ENCODE results near the gene PRKAG3. TPM values are rescaled to one million over a fixed set of nuclear protein-coding genes. Genes with fewer than 3 reads are reported as not detected.

PRKAG3 gene
- total and polyA plus RNA-seq, 7 donors: 9.2 to 187 (median 58.5) TPM

DNA sequence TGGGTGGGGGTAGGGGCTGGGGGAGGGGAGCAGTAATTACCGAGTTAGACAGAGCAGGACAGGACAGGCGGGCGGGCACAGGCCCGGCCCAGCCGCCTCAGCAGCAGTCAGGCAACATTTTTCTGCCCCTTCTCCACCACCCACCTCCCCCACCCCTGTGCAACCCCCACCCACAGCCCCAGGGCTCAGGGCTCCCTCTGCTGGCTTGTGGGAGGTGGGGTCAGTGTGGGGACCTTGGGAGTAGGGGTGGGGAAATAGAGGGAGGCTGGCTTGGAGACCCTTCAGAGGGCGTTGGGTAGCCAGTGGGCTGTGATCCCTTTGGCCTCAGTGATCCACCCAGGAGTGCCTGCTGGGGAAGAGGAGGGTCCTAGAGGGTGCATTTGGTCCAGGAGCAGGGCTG is 34.4 kb upstream of the PRKAG3 start:
- Histone ChIP-seq H3K9me3 (no peaks in the 10 kb centered on the region), H3K4me3 (no peak overlapping the region), H3K36me3 (ENCODE audit: insufficient read depth in 1 of 2, low read depth in 1 of 2) (no peaks in the 10 kb centered on the region), H3K27ac (no peak overlapping the region), H3K27me3 (ENCODE audit: insufficient read depth in 3 of 3, low read length in 2 of 3) (peaks cover 0 to 22% (median 8%) of the 10 kb centered on the region in 3 donors), H3K4me1 (no peaks in the 10 kb centered on the region)
- TF ChIP-seq CTCF (IDR thresholded peaks at IDR 0.05): no peak
- peak in 1 of 2 donors; percentile 22 for DNase-seq
- intact Hi-C loops (cut with DNase I): no loop called here
- WGBS, 3 donors: 61 to 79% (median 69%) methylated on average over 3 to 6 of the region's 6 CpGs
- no peak for ATAC-seq

DNA sequence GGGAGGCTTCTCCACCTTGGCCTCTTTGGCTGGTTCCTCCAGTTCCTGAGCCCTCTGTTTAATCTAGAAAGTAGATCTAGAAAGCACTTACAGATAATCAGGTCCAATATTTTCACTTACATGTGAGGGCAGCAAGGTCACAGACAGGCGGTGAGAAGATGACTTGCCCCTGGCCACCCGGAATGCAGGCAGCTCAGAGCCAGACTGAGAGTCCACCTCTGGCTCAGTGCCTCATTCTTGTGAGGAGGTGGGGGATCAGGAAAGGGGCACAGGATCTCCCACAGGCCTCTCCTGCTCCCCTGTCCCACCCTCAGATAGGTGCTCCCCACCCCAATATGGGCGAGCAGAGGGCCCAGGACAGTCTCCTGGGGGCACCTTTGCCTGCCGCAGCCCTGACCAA is 33.8 kb upstream of the PRKAG3 start:
- Histone ChIP-seq H3K9me3 (no peaks in the 10 kb centered on the region), H3K4me1 (peaks cover 6% of the 10 kb centered on the region), H3K36me3 (ENCODE audit: insufficient read depth in 1 of 2, low read depth in 1 of 2) (no peaks in the 10 kb centered on the region), H3K4me3 (no peak overlapping the region), H3K27me3 (ENCODE audit: insufficient read depth in 3 of 3, low read length in 2 of 3) (peaks cover 0 to 24% (median 10%) of the 10 kb centered on the region in 3 donors), H3K27ac (no peak overlapping the region)
- DNase-seq (no peak), ATAC-seq (no peak)
- intact Hi-C loops (cut with DNase I): no loop called here
- WGBS, 3 donors: 80 to 85% (median 81%) methylated on average over 4 of the region's 4 CpGs
- TF ChIP-seq CTCF (IDR thresholded peaks at IDR 0.05): no peak

DNA sequence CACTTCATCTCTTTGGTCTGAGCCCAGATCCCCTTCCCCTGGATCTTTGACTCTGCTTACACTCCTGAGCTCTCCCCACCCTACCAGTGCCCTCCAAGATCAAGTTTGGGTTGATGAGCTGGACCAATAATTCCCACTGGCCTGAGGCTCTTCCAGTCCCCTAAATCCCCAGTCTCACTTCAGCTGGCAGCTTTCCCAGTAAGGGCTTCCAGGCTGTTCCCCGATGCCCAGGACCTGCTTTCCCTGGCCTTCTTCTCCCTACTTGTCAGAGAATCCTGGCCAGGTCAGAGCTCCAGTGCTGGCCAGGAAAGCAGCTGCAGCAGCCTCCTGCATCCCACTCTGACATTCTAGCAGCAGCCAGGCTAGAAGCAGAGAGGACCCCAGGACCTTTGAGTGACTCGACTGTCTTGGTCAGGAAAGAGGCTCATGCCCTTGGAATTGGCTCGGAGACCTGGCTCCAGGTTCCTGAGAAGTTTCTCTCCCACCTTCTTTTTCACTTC is 31.5 kb upstream of the PRKAG3 start:
- Histone ChIP-seq H3K27me3 (ENCODE audit: insufficient read depth in 3 of 3, low read length in 2 of 3) (peaks cover 0 to 46% (median 14%) of the 10 kb centered on the region in 3 donors), H3K9me3 (no peaks in the 10 kb centered on the region), H3K36me3 (ENCODE audit: insufficient read depth in 1 of 2, low read depth in 1 of 2) (no peaks in the 10 kb centered on the region), H3K27ac (no peak overlapping the region), H3K4me3 (no peak overlapping the region), H3K4me1 (peaks cover 8% of the 10 kb centered on the region)
- intact Hi-C loops (cut with DNase I): no loop called here
- 61 to 78% (median 63%) methylated on average over 3 of the region's 3 CpGs for WGBS, 3 donors
- TF ChIP-seq CTCF (IDR thresholded peaks at IDR 0.05): no peak
- DNase-seq: peak in 1 of 2 donors; percentile 15
- ATAC-seq: no peak

- DNase-seq (peak in 1 of 2 donors; percentile 31), ATAC-seq (no peak)
- TF ChIP-seq CTCF (IDR thresholded peaks at IDR 0.05): no peak
- Histone ChIP-seq H3K9me3 (no peaks in the 10 kb centered on the region), H3K27ac (no peak overlapping the region), H3K4me1 (peaks cover 8% of the 10 kb centered on the region), H3K4me3 (no peak overlapping the region), H3K36me3 (ENCODE audit: insufficient read depth in 1 of 2, low read depth in 1 of 2) (no peaks in the 10 kb centered on the region), H3K27me3 (ENCODE audit: insufficient read depth in 3 of 3, low read length in 2 of 3) (peaks cover 0 to 53% (median 15%) of the 10 kb centered on the region in 3 donors)
- 62 to 81% (median 72%) methylated on average over 7 of the region's 7 CpGs for WGBS, 3 donors
- intact Hi-C loops (cut with DNase I): no loop called here
Measured at GRCh38 chr2:218861645-218862318, 30.2 kb upstream of the PRKAG3 start.

Measured in psoas muscle (tissue), 8 donors.